ENCODE results near the gene MGMT.

MGMT gene

DNA sequence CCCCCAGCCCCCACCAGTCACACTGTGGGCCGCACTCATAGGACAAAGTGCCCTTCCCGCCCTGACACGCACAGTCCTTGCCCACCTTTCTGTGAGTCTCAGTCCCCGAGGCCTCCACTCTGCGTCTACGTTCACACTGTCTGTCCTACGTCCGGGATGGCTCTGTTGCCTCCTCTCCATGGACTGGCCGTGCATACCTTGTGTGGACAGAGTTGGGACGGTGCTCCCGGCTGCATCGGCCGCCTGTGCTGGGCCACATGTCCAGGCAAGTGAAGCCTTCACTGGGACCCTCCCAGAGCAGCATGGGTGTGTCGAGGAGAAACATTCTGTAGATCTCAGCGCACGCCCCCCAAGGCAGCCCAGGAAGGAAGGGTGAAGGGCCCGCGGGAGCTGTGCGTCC, 239.0 kb downstream of the MGMT start:
- TF ChIP-seq, protein P1, sequence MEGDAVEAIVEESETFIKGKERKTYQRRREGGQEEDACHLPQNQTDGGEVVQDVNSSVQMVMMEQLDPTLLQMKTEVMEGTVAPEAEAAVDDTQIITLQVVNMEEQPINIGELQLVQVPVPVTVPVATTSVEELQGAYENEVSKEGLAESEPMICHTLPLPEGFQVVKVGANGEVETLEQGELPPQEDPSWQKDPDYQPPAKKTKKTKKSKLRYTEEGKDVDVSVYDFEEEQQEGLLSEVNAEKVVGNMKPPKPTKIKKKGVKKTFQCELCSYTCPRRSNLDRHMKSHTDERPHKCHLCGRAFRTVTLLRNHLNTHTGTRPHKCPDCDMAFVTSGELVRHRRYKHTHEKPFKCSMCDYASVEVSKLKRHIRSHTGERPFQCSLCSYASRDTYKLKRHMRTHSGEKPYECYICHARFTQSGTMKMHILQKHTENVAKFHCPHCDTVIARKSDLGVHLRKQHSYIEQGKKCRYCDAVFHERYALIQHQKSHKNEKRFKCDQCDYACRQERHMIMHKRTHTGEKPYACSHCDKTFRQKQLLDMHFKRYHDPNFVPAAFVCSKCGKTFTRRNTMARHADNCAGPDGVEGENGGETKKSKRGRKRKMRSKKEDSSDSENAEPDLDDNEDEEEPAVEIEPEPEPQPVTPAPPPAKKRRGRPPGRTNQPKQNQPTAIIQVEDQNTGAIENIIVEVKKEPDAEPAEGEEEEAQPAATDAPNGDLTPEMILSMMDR (conservative IDR thresholded peaks at IDR 0.05; ENCODE audit: low read depth), result no peak
- POLR2A ChIA-PET (ENCODE audit: low non-redundant PET), result interaction anchor here (0.7 kb wide), 1 partner anchor 750 kb away, joined by 3 read pairs; no protein-coding TSS in a partner anchor
- no peak overlapping the region for H3K27ac ChIP-seq
- no peak for DNase-seq (ENCODE audit: low spot score)
- CTCF ChIA-PET, result no interaction called here

GRCh38 chr10:129706523-129706922, 239.5 kb downstream of the MGMT start:
- TF ChIP-seq, protein P1 (conservative IDR thresholded peaks at IDR 0.05; ENCODE audit: low read depth), result no peak
- POLR2A ChIA-PET (ENCODE audit: low non-redundant PET), result no interaction called here
- DNase-seq (ENCODE audit: low spot score), result no peak
- CTCF ChIA-PET, result no interaction called here
- H3K27ac ChIP-seq, result no peak overlapping the region

- TF ChIP-seq, protein P1 (conservative IDR thresholded peaks at IDR 0.05; ENCODE audit: low read depth), result no peak
- ChIA-PET POLR2A (ENCODE audit: low non-redundant PET) (no interaction called here), CTCF (no interaction called here)
- no peak for DNase-seq (ENCODE audit: low spot score)
- no peak overlapping the region for H3K27ac ChIP-seq
Measured at GRCh38 chr10:129707406-129708388, 240.7 kb downstream of the MGMT start.

- CTCF ChIA-PET, result no interaction called here
- H3K27ac ChIP-seq, result no peak overlapping the region
- POLR2A ChIA-PET (ENCODE audit: low non-redundant PET), result no interaction called here
- TF ChIP-seq, protein P1 (conservative IDR thresholded peaks at IDR 0.05; ENCODE audit: low read depth), result no peak
- no peak for DNase-seq (ENCODE audit: low spot score)
Measured at GRCh38 chr10:129709101-129709500, 242.1 kb downstream of the MGMT start.

GRCh38 chr10:129709627-129710509, 242.8 kb downstream of the MGMT start:
- CTCF ChIA-PET, result no interaction called here
- no peak overlapping the region for H3K27ac ChIP-seq
- TF ChIP-seq, protein P1 (conservative IDR thresholded peaks at IDR 0.05; ENCODE audit: low read depth), result no peak
- POLR2A ChIA-PET (ENCODE audit: low non-redundant PET), result no interaction called here
- no peak for DNase-seq (ENCODE audit: low spot score)

DNA sequence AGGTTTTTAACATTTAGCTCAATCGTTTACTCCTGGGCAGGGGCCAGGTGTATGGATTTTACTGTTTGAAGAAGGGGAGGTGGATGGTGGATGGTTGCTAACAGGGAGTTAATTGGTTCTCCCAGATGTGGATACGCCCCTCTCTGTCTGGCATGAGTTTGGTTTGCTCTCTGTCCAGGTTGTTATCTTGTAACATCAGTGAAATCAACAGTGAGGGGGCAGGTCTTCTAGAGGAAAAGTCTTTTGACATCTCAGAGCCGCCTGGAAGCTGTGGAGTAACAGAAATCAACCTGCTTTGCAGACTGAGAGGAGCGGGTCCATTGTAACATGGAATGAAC, 243.4 kb downstream of the MGMT start:
- TF ChIP-seq, protein P1 (conservative IDR thresholded peaks at IDR 0.05; ENCODE audit: low read depth), result no peak
- DNase-seq (ENCODE audit: low spot score), result no peak
- no peak overlapping the region for H3K27ac ChIP-seq
- ChIA-PET POLR2A (ENCODE audit: low non-redundant PET) (no interaction called here), CTCF (no interaction called here)
